Fibroblast of lung (primary cell): ENCODE results near the gene PDE3A. TPM values are rescaled to one million over a fixed set of nuclear protein-coding genes. Genes with fewer than 3 reads are reported as not detected.

ENCODE experiments used
- DNase-seq, 2 donors: peaks; one replicate each; pipeline versions ENCODE4 v3.0.0 to v3.0.0-alpha.2; 2010; ENCODE audit warnings: low read depth in 2 of 2
- H2AFZ ChIP-seq: 2 replicates; pipeline ENCODE4 v1.5.1; 2012; ENCODE audit warnings: low read length, control low read depth, inconsistent platforms
- H3K27ac ChIP-seq: 2 replicates; pipeline ENCODE4 v1.5.1; 2011; ENCODE audit warnings: low read length, control low read depth; ENCODE audit not compliant: insufficient read depth
- H3K27me3 ChIP-seq: 2 replicates; pipeline ENCODE4 v1.5.1; 2011; ENCODE audit warnings: mild to moderate bottlenecking, low read length; ENCODE audit not compliant: control insufficient read depth, insufficient read depth
- H3K36me3 ChIP-seq: 2 replicates; pipeline ENCODE4 v1.5.1; 2011; ENCODE audit warnings: low read length; ENCODE audit not compliant: control insufficient read depth, insufficient read depth
- H3K4me1 ChIP-seq: 2 replicates; pipeline ENCODE4 v1.5.1; 2011; ENCODE audit warnings: low read length; ENCODE audit not compliant: control insufficient read depth, insufficient read depth; ENCODE audit errors: extremely low read depth
- H3K4me2 ChIP-seq: 2 replicates; pipeline ENCODE4 v1.5.1; 2011; ENCODE audit warnings: low read length, control low read depth; ENCODE audit not compliant: insufficient read depth; ENCODE audit errors: extremely low read depth
- H3K4me3 ChIP-seq, 4 experiments: fragments of 200-600 bp in 1 of 4; sonication (generic) in 1 of 4; replicated peaks in 1 of 4; 2 replicates each; pipeline ENCODE4 v1.5.1; 2011 to 2016; ENCODE audit warnings: low read length in 4 of 4, low read depth in 3 of 4, mild to moderate bottlenecking in 3 of 4, control low read depth in 2 of 4, inconsistent platforms in 1 of 4, mixed read lengths in 1 of 4; ENCODE audit not compliant: insufficient read depth in 1 of 4; ENCODE audit errors: control extremely low read depth in 1 of 4
- H3K79me2 ChIP-seq: 2 replicates; pipeline ENCODE4 v1.5.1; 2012; ENCODE audit warnings: mild to moderate bottlenecking, low read length, inconsistent platforms; ENCODE audit not compliant: control insufficient read depth, insufficient read depth
- H3K9ac ChIP-seq: 2 replicates; pipeline ENCODE4 v1.5.1; 2011; ENCODE audit warnings: mild to moderate bottlenecking, low read length, control low read depth; ENCODE audit not compliant: insufficient read depth
- H3K9me3 ChIP-seq: 2 replicates; pipeline ENCODE4 v1.5.1; 2012; ENCODE audit warnings: low read depth, low read length; ENCODE audit not compliant: control insufficient read depth, insufficient read depth
- H4K20me1 ChIP-seq: 2 replicates; pipeline ENCODE4 v1.5.1; 2011; ENCODE audit warnings: low read length; ENCODE audit not compliant: control insufficient read depth, insufficient read depth; ENCODE audit errors: extremely low read depth
- CTCF ChIP-seq, 2 donors: IDR thresholded peaks in 1 of 2; conservative IDR thresholded peaks in 1 of 2; 1 replicate in 1 of 2; 2 replicates in 1 of 2; pipeline ENCODE4 v1.5.1; 2011 to 2012; ENCODE audit warnings: low read length in 2 of 2, control low read depth in 1 of 2, inconsistent platforms in 1 of 2, low read depth in 1 of 2, mild to moderate bottlenecking in 1 of 2
- EZH2 ChIP-seq: IDR thresholded peaks from 2 replicates; pipeline ENCODE4 v1.5.1; 2012; ENCODE audit warnings: low read length, control low read depth, mild to moderate bottlenecking; ENCODE audit errors: missing control alignments
- polyA plus RNA-seq, 2 donors: library from polyadenylated mRNA; depleted of rRNA in 1 of 2; stranded (reverse) in 1 of 2; unstranded in 1 of 2; fragments of >200 nt; gene quantifications; 2 replicates each; pipeline ENCODE4 v1.2.1, GENCODE V29; 2011 to 2012; ENCODE audit warnings: missing spikeins in 1 of 2
- total RNA-seq: library from RNA; depleted of rRNA; stranded (reverse); fragments of >200 nt; gene quantifications from 2 replicates; pipeline ENCODE4 v1.2.1, GENCODE V29; 2014

The PDE3A gene
- total and polyA plus RNA-seq, 2 donors (not counting 1 experiment from before 2014, with no cell fraction given): 0.17 to 2.7 TPM

GRCh38 chr12:20455001-20455706, 86.8 kb downstream of the PDE3A start:
- no peaks in the 10 kb centered on the region for H3K4me1 ChIP-seq
- H3K4me2 ChIP-seq: no peak overlapping the region
- no peaks in the 10 kb centered on the region for H3K79me2 ChIP-seq
- no peaks in the 10 kb centered on the region for H3K27me3 ChIP-seq
- H3K4me3 ChIP-seq: no peak overlapping the region
- H3K9me3 ChIP-seq: no peaks in the 10 kb centered on the region
- H3K27ac ChIP-seq: no peak overlapping the region
- TF ChIP-seq EZH2 (no peak), CTCF (conservative IDR thresholded peaks at IDR 0.05 in 1 of 2, IDR thresholded peaks at IDR 0.05 in 1 of 2; ENCODE audit: low read depth in 1 of 2, low read length in 2 of 2) (no peak)
- H3K9ac ChIP-seq: no peak overlapping the region
- peak in 1 of 2 donors; percentile 80 for DNase-seq
- no peaks in the 10 kb centered on the region for H3K36me3 ChIP-seq
- no peaks in the 10 kb centered on the region for H4K20me1 ChIP-seq
- H2AFZ ChIP-seq: no peak overlapping the region

GRCh38 chr12:20457582-20457981, 89.2 kb downstream of the PDE3A start:
- Histone ChIP-seq H3K4me3 (no peak overlapping the region), H2AFZ (no peak overlapping the region), H3K9ac (no peak overlapping the region)

GRCh38 chr12:20458011-20458410, 89.7 kb downstream of the PDE3A start:
- no peaks in the 10 kb centered on the region for H3K4me1 ChIP-seq
- H3K27me3 ChIP-seq: no peaks in the 10 kb centered on the region
- H3K79me2 ChIP-seq: no peaks in the 10 kb centered on the region
- no peak overlapping the region for H3K9ac ChIP-seq
- no peak overlapping the region for H2AFZ ChIP-seq
- no peaks in the 10 kb centered on the region for H3K9me3 ChIP-seq
- no peaks in the 10 kb centered on the region for H4K20me1 ChIP-seq
- no peak overlapping the region for H3K27ac ChIP-seq
- TF ChIP-seq CTCF (conservative IDR thresholded peaks at IDR 0.05 in 1 of 2, IDR thresholded peaks at IDR 0.05 in 1 of 2; ENCODE audit: low read depth in 1 of 2, low read length in 2 of 2) (no peak), EZH2 (no peak)
- no peak for DNase-seq
- no peaks in the 10 kb centered on the region for H3K36me3 ChIP-seq
- no peak overlapping the region for H3K4me2 ChIP-seq
- no peak overlapping the region for H3K4me3 ChIP-seq

More at GRCh38 chr12:20457582-20457981, 89.2 kb downstream of the PDE3A start:
- Histone ChIP-seq H3K79me2 (no peaks in the 10 kb centered on the region), H3K27ac (no peak overlapping the region), H4K20me1 (no peaks in the 10 kb centered on the region), H3K4me2 (no peak overlapping the region), H3K9me3 (no peaks in the 10 kb centered on the region), H3K36me3 (no peaks in the 10 kb centered on the region), H3K4me1 (no peaks in the 10 kb centered on the region), H3K27me3 (no peaks in the 10 kb centered on the region)
- DNase-seq: no peak
- TF ChIP-seq CTCF (conservative IDR thresholded peaks at IDR 0.05 in 1 of 2, IDR thresholded peaks at IDR 0.05 in 1 of 2; ENCODE audit: low read depth in 1 of 2, low read length in 2 of 2): no peak
- TF ChIP-seq EZH2: no peak
